COR-L47 (cell line): ENCODE data around the gene NPSR1.
"Not testable (repeated sequence)": the region's sequence is repeated elsewhere in the genome, so short reads cannot be mapped to it uniquely, and the experiment has no call there.

Experiments
- DNase-seq: peaks from one replicate; lab custom pipeline; 2025; lab: John Stamatoyannopoulos, UW

The NPSR1 gene

GRCh38 chr7:34657632-34658268 is at the start of gene NPSR1:
Gene NPSR1, plus strand, starts transcription at chr7:34658218. Its CDS starts 195 bp downstream, at chr7:34658413.
- DNase-seq: no peak

- DNase-seq: no peak
Measured at GRCh38 chr7:34612661-34613060, 45.4 kb upstream of the NPSR1 start.

GRCh38 chr7:34620425-34620824 is 37.6 kb upstream of the NPSR1 start:
- DNase-seq: no peak

GRCh38 chr7:34622182-34622581 is 35.8 kb upstream of the NPSR1 start:
- DNase-seq: no peak

GRCh38 chr7:34622771-34623250 is 35.2 kb upstream of the NPSR1 start:
- DNase-seq: no peak

- DNase-seq: not testable (repeated sequence)
Measured at GRCh38 chr7:34628618-34629017, 29.4 kb upstream of the NPSR1 start.

- no peak for DNase-seq
Measured at GRCh38 chr7:34652809-34653208, 5.2 kb upstream of the NPSR1 start.

- no peak for DNase-seq
Measured at GRCh38 chr7:34653787-34654186, 4.2 kb upstream of the NPSR1 start.

GRCh38 chr7:34655384-34655783 is 2.6 kb upstream of the NPSR1 start:
- DNase-seq: no peak

- no peak for DNase-seq
Measured at GRCh38 chr7:34656041-34656440, 2.0 kb upstream of the NPSR1 start.

- DNase-seq: no peak
Measured at GRCh38 chr7:34659472-34660075, 1.6 kb downstream of the NPSR1 start.

GRCh38 chr7:34662058-34662708 is 4.2 kb downstream of the NPSR1 start:
- no peak for DNase-seq

- DNase-seq: no peak
Measured at GRCh38 chr7:34664755-34665154, 6.7 kb downstream of the NPSR1 start.

GRCh38 chr7:34672430-34672829 is 14.4 kb downstream of the NPSR1 start:
- DNase-seq: no peak

GRCh38 chr7:34673066-34673465 is 15.0 kb downstream of the NPSR1 start:
- no peak for DNase-seq

- no peak for DNase-seq
Measured at GRCh38 chr7:34675749-34676374, 17.8 kb downstream of the NPSR1 start.

- no peak for DNase-seq
Measured at GRCh38 chr7:34677491-34677890, 19.5 kb downstream of the NPSR1 start.

GRCh38 chr7:34687529-34687928 is 29.5 kb downstream of the NPSR1 start:
- DNase-seq: no peak

- no peak for DNase-seq
Measured at GRCh38 chr7:34696415-34696814, 38.4 kb downstream of the NPSR1 start.

GRCh38 chr7:34709771-34710170 is 51.8 kb downstream of the NPSR1 start:
- no peak for DNase-seq

- no peak for DNase-seq
Measured at GRCh38 chr7:34718867-34719266, 60.8 kb downstream of the NPSR1 start.

GRCh38 chr7:34719636-34720035 is 61.6 kb downstream of the NPSR1 start:
- DNase-seq: no peak

GRCh38 chr7:34720289-34720688 is 62.3 kb downstream of the NPSR1 start:
- DNase-seq: no peak
